HUES6 (cell line): ENCODE data around the gene CNTN4.

Experiments
- H3K27ac ChIP-seq: 2 replicates; pipeline ENCODE4 v1.7.0; 2013; ENCODE audit warnings: low read depth, mild to moderate bottlenecking, low read length, inconsistent platforms
- H3K27me3 ChIP-seq: 2 replicates; pipeline ENCODE4 v1.6.1; 2013; ENCODE audit warnings: low read length; ENCODE audit not compliant: control insufficient read depth, insufficient read depth
- H3K36me3 ChIP-seq: 2 replicates; pipeline ENCODE4 v1.6.1; 2013; ENCODE audit warnings: low read length; ENCODE audit not compliant: control insufficient read depth, insufficient read depth
- H3K4me1 ChIP-seq: 2 replicates; pipeline ENCODE4 v1.6.1; 2013; ENCODE audit warnings: low read length; ENCODE audit not compliant: control insufficient read depth, insufficient read depth
- H3K4me3 ChIP-seq: 2 replicates; pipeline ENCODE4 v1.5.1; 2013; ENCODE audit warnings: low read depth, low read length
- H3K9ac ChIP-seq: one replicate; pipeline ENCODE4 v1.6.1; 2013; ENCODE audit warnings: mild to moderate bottlenecking, low read length
- H3K9me3 ChIP-seq: 2 replicates; pipeline ENCODE4 v1.6.1; 2013; ENCODE audit warnings: low read depth, low read length; ENCODE audit not compliant: control insufficient read depth, insufficient read depth

The CNTN4 gene

GRCh38 chr3:2851835-2852234 is 753.2 kb downstream of the CNTN4 start:
- Histone ChIP-seq H3K36me3 (no peaks in the 10 kb centered on the region), H3K27ac (no peak overlapping the region), H3K27me3 (no peaks in the 10 kb centered on the region), H3K9me3 (no peaks in the 10 kb centered on the region), H3K9ac (no peak overlapping the region), H3K4me3 (no peak overlapping the region), H3K4me1 (no peaks in the 10 kb centered on the region; the same call in 1 of the 2 replicates)

GRCh38 chr3:2853651-2854050 is 755.0 kb downstream of the CNTN4 start:
- Histone ChIP-seq H3K27ac (no peak overlapping the region), H3K4me1 (no peaks in the 10 kb centered on the region; the same call in 1 of the 2 replicates), H3K36me3 (no peaks in the 10 kb centered on the region), H3K27me3 (no peaks in the 10 kb centered on the region), H3K9ac (no peak overlapping the region), H3K9me3 (no peaks in the 10 kb centered on the region), H3K4me3 (no peak overlapping the region)

GRCh38 chr3:2856138-2857133 is 757.8 kb downstream of the CNTN4 start:
- no peaks in the 10 kb centered on the region for H3K9me3 ChIP-seq
- no peak overlapping the region for H3K27ac ChIP-seq
- H3K36me3 ChIP-seq = no peaks in the 10 kb centered on the region
- no peak overlapping the region for H3K9ac ChIP-seq
- H3K4me3 ChIP-seq = no peak overlapping the region
- no peaks in the 10 kb centered on the region for H3K27me3 ChIP-seq
- no peaks in the 10 kb centered on the region; the same call in 1 of the 2 replicates for H3K4me1 ChIP-seq

GRCh38 chr3:2860626-2861025 is 762.0 kb downstream of the CNTN4 start:
- no peak overlapping the region for H3K9ac ChIP-seq
- no peaks in the 10 kb centered on the region; the same call in 1 of the 2 replicates for H3K4me1 ChIP-seq
- no peak overlapping the region for H3K27ac ChIP-seq
- no peaks in the 10 kb centered on the region for H3K27me3 ChIP-seq
- no peaks in the 10 kb centered on the region for H3K36me3 ChIP-seq
- H3K9me3 ChIP-seq = no peaks in the 10 kb centered on the region
- no peak overlapping the region for H3K4me3 ChIP-seq

- no peak overlapping the region for H3K27ac ChIP-seq
- no peak overlapping the region for H3K9ac ChIP-seq
- H3K9me3 ChIP-seq = no peaks in the 10 kb centered on the region
- H3K36me3 ChIP-seq = no peaks in the 10 kb centered on the region
- H3K4me3 ChIP-seq = no peak overlapping the region
- H3K4me1 ChIP-seq = no peaks in the 10 kb centered on the region; the same call in 1 of the 2 replicates
- H3K27me3 ChIP-seq = no peaks in the 10 kb centered on the region
Observed at GRCh38 chr3:2861120-2861519, 762.5 kb downstream of the CNTN4 start.

- H3K9ac ChIP-seq = no peak overlapping the region
- H3K9me3 ChIP-seq = no peaks in the 10 kb centered on the region
- H3K27me3 ChIP-seq = no peaks in the 10 kb centered on the region
- no peaks in the 10 kb centered on the region for H3K36me3 ChIP-seq
- no peak overlapping the region for H3K27ac ChIP-seq
- no peaks in the 10 kb centered on the region; the same call in 1 of the 2 replicates for H3K4me1 ChIP-seq
- H3K4me3 ChIP-seq = no peak overlapping the region
Observed at GRCh38 chr3:2861920-2862319, 763.3 kb downstream of the CNTN4 start.

GRCh38 chr3:2862366-2862765 is 763.7 kb downstream of the CNTN4 start:
- Histone ChIP-seq H3K9ac (no peak overlapping the region), H3K27ac (no peak overlapping the region), H3K27me3 (no peaks in the 10 kb centered on the region), H3K36me3 (no peaks in the 10 kb centered on the region), H3K9me3 (no peaks in the 10 kb centered on the region), H3K4me3 (no peak overlapping the region), H3K4me1 (no peaks in the 10 kb centered on the region; the same call in 1 of the 2 replicates)

GRCh38 chr3:2863127-2863526 is 764.5 kb downstream of the CNTN4 start:
- Histone ChIP-seq H3K27ac (no peak overlapping the region), H3K9ac (no peak overlapping the region), H3K9me3 (no peaks in the 10 kb centered on the region), H3K36me3 (no peaks in the 10 kb centered on the region), H3K27me3 (no peaks in the 10 kb centered on the region), H3K4me3 (no peak overlapping the region), H3K4me1 (no peaks in the 10 kb centered on the region; the same call in 1 of the 2 replicates)

GRCh38 chr3:2869905-2870304 is 771.2 kb downstream of the CNTN4 start:
- Histone ChIP-seq H3K4me3 (no peak overlapping the region), H3K27ac (no peak overlapping the region), H3K9me3 (no peaks in the 10 kb centered on the region), H3K9ac (no peak overlapping the region), H3K36me3 (no peaks in the 10 kb centered on the region), H3K27me3 (no peaks in the 10 kb centered on the region), H3K4me1 (no peaks in the 10 kb centered on the region; the same call in 1 of the 2 replicates)

- Histone ChIP-seq H3K9ac (no peak overlapping the region), H3K27me3 (no peaks in the 10 kb centered on the region), H3K27ac (no peak overlapping the region), H3K4me1 (no peaks in the 10 kb centered on the region; the same call in 1 of the 2 replicates), H3K4me3 (no peak overlapping the region), H3K36me3 (no peaks in the 10 kb centered on the region), H3K9me3 (no peaks in the 10 kb centered on the region)
Observed at GRCh38 chr3:2870724-2871333, 772.2 kb downstream of the CNTN4 start.

GRCh38 chr3:2872884-2873283 is 774.2 kb downstream of the CNTN4 start:
- H3K9ac ChIP-seq = no peak overlapping the region

More at GRCh38 chr3:2872884-2873283, 774.2 kb downstream of the CNTN4 start:
- Histone ChIP-seq H3K9me3 (no peaks in the 10 kb centered on the region), H3K27ac (no peak overlapping the region), H3K4me3 (no peak overlapping the region), H3K4me1 (no peaks in the 10 kb centered on the region), H3K27me3 (no peaks in the 10 kb centered on the region), H3K36me3 (no peaks in the 10 kb centered on the region)
